ENCODE results near the gene ALG14. TPM values are rescaled to one million over a fixed set of nuclear protein-coding genes. Genes with fewer than 3 reads are reported as not detected.
"Not testable (repeated sequence)": the region's sequence is repeated elsewhere in the genome, so short reads cannot be mapped to it uniquely, and the experiment has no call there.

The ALG14 gene
- total and polyA plus RNA-seq, 12 donors: 1.1 to 4.6 (median 3.3) TPM

- Histone ChIP-seq H3K27me3 (no peaks in the 10 kb centered on the region), H3K9me3 (no peaks in the 10 kb centered on the region), H3K4me3 (no peak overlapping the region), H3K36me3 (peaks cover 0 to 23% (median 11%) of the 10 kb centered on the region in 9 donors), H3K4me1 (peaks cover 0 to 3% (median 0%) of the 10 kb centered on the region in 9 donors), H3K27ac (no peak overlapping the region)
- WGBS, 2 donors: 83 to 84% methylated on average over 9 of the region's 9 CpGs
- DNase-seq (no peak), ATAC-seq (no peak)
- intact Hi-C loops (cut with DNase I): no loop called here
- no peak for TF ChIP-seq CTCF (IDR thresholded peaks at IDR 0.05)
These were observed 13.8 kb downstream of the ALG14 start for GRCh38 chr1:95058974-95059373.

- intact Hi-C loops (cut with DNase I): no loop called here
- H3K36me3 ChIP-seq: peaks cover 0 to 7% (median 0%) of the 10 kb centered on the region in 9 donors
- peaks cover 0 to 3% (median 0%) of the 10 kb centered on the region in 9 donors for H3K4me1 ChIP-seq
- no peaks in the 10 kb centered on the region for H3K9me3 ChIP-seq
- no peaks in the 10 kb centered on the region for H3K27me3 ChIP-seq
- no peak overlapping the region for H3K4me3 ChIP-seq
- DNase-seq (no peak), ATAC-seq (no peak)
- no peak overlapping the region for H3K27ac ChIP-seq
- 92 to 95% methylated on average over 6 of the region's 6 CpGs for WGBS, 2 donors
- no peak for TF ChIP-seq CTCF (IDR thresholded peaks at IDR 0.05)
These were observed 15.4 kb downstream of the ALG14 start for GRCh38 chr1:95057351-95057750.

GRCh38 chr1:95049935-95050334, 22.8 kb downstream of the ALG14 start:
- no peak for TF ChIP-seq CTCF (IDR thresholded peaks at IDR 0.05)
- DNase-seq (no peak), ATAC-seq (no peak)
- no peaks in the 10 kb centered on the region for H3K9me3 ChIP-seq
- WGBS, 2 donors: 75 to 79% methylated on average over 5 of the region's 5 CpGs
- H3K27ac ChIP-seq: no peak overlapping the region
- intact Hi-C loops (cut with DNase I): loop anchor here in 3 of 10 donors (10.0 kb wide), 3 partner anchors 125 to 565 kb away; partner anchors contain the start of gene CNN3 (in 1 of the 3)
- no peak overlapping the region for H3K4me3 ChIP-seq
- H3K4me1 ChIP-seq: no peaks in the 10 kb centered on the region
- no peaks in the 10 kb centered on the region for H3K36me3 ChIP-seq
- H3K27me3 ChIP-seq: no peaks in the 10 kb centered on the region

GRCh38 chr1:95048317-95048716, 24.4 kb downstream of the ALG14 start:
- Histone ChIP-seq H3K4me3 (no peak overlapping the region), H3K27me3 (no peaks in the 10 kb centered on the region), H3K36me3 (no peaks in the 10 kb centered on the region), H3K4me1 (peaks cover 0 to under 1% (median 0%) of the 10 kb centered on the region in 9 donors), H3K27ac (no peak overlapping the region), H3K9me3 (no peaks in the 10 kb centered on the region)
- 78 to 84% methylated on average over 3 of the region's 3 CpGs for WGBS, 2 donors
- intact Hi-C loops (cut with DNase I): loop anchor here in 3 of 10 donors (10.0 kb wide), 3 partner anchors 124 to 564 kb away; partner anchors contain the start of gene CNN3 (in 1 of the 3)
- ATAC-seq (no peak), DNase-seq (no peak)
- TF ChIP-seq CTCF (IDR thresholded peaks at IDR 0.05): no peak

GRCh38 chr1:95047624-95048023, 25.1 kb downstream of the ALG14 start:
- not testable (repeated sequence) for H3K36me3 ChIP-seq, H3K27me3 ChIP-seq, H3K4me1 ChIP-seq, H3K4me3 ChIP-seq, H3K9me3 ChIP-seq, ATAC-seq, DNase-seq, H3K27ac ChIP-seq
- intact Hi-C loops (cut with DNase I): loop anchor here in 3 of 10 donors (10.0 kb wide), 3 partner anchors 123 to 563 kb away; partner anchors contain the start of gene CNN3 (in 1 of the 3)
- WGBS, 2 donors: 97% methylated on average over 3 of the region's 3 CpGs

All from heart right ventricle (tissue), 16 donors.